ENCODE data around the gene PSMD1.

The PSMD1 gene

GRCh38 chr2:231207734-231208133, 151.1 kb downstream of the PSMD1 start (continued):
- no peak for TF ChIP-seq ZNF621 (tag by site-specific recombination; IDR thresholded peaks at IDR 0.05)
- TF ChIP-seq ZFHX2 (tag by site-specific recombination; conservative IDR thresholded peaks at IDR 0.05): no peak
- TF ChIP-seq ZNF10 (tag by site-specific recombination; IDR thresholded peaks at IDR 0.05): no peak
- TF ChIP-seq, protein P1, sequence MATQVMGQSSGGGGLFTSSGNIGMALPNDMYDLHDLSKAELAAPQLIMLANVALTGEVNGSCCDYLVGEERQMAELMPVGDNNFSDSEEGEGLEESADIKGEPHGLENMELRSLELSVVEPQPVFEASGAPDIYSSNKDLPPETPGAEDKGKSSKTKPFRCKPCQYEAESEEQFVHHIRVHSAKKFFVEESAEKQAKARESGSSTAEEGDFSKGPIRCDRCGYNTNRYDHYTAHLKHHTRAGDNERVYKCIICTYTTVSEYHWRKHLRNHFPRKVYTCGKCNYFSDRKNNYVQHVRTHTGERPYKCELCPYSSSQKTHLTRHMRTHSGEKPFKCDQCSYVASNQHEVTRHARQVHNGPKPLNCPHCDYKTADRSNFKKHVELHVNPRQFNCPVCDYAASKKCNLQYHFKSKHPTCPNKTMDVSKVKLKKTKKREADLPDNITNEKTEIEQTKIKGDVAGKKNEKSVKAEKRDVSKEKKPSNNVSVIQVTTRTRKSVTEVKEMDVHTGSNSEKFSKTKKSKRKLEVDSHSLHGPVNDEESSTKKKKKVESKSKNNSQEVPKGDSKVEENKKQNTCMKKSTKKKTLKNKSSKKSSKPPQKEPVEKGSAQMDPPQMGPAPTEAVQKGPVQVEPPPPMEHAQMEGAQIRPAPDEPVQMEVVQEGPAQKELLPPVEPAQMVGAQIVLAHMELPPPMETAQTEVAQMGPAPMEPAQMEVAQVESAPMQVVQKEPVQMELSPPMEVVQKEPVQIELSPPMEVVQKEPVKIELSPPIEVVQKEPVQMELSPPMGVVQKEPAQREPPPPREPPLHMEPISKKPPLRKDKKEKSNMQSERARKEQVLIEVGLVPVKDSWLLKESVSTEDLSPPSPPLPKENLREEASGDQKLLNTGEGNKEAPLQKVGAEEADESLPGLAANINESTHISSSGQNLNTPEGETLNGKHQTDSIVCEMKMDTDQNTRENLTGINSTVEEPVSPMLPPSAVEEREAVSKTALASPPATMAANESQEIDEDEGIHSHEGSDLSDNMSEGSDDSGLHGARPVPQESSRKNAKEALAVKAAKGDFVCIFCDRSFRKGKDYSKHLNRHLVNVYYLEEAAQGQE (tag by site-specific recombination; IDR thresholded peaks at IDR 0.05): no peak
- no peak for TF ChIP-seq KLF16 (tag by site-specific recombination; IDR thresholded peaks at IDR 0.05)
- no peak for TF ChIP-seq ZNF785 (tag by site-specific recombination; IDR thresholded peaks at IDR 0.05)
- no peak for TF ChIP-seq KLF9 (tag by site-specific recombination; IDR thresholded peaks at IDR 0.05; ENCODE audit: low read depth)

- Histone ChIP-seq H3K4me3 (ENCODE audit: low read depth, low read length) (no peak overlapping the region), H3K9me3 (ENCODE audit: control insufficient read depth, insufficient read depth, low read depth, low read length) (no peaks in the 10 kb centered on the region), H3K36me3 (ENCODE audit: control insufficient read depth in 2 of 2, insufficient read depth in 1 of 2, low read length in 2 of 2) (peaks cover 0 to 58% of the 10 kb centered on the region in 2 experiments; a peak in 2 of 3 replicates), H3K4me1 (ENCODE audit: control insufficient read depth, insufficient read depth, low read length) (no peaks in the 10 kb centered on the region), H3K27ac (ENCODE audit: extremely low read depth, low read depth, low read length) (no peak overlapping the region)
- no peak for TF ChIP-seq ZNF433 (tag by site-specific recombination; IDR thresholded peaks at IDR 0.05; ENCODE audit: low read depth)
- no peak for TF ChIP-seq ZXDB (tag by site-specific recombination; IDR thresholded peaks at IDR 0.05)
- TF ChIP-seq ZNF621 (tag by site-specific recombination; IDR thresholded peaks at IDR 0.05): no peak
- no peak for TF ChIP-seq ZNF138 (tag by site-specific recombination; IDR thresholded peaks at IDR 0.05; ENCODE audit: borderline replicate concordance)
- no peak for TF ChIP-seq ZNF24 (tag by site-specific recombination; IDR thresholded peaks at IDR 0.05)
- no peak for TF ChIP-seq SETDB1 (IDR thresholded peaks at IDR 0.05; ENCODE audit: insufficient read length, low read length)
- no peak for TF ChIP-seq ZNF610 (tag by site-specific recombination; IDR thresholded peaks at IDR 0.05; ENCODE audit: borderline replicate concordance)
- TF ChIP-seq ZFP41 (tag by site-specific recombination; IDR thresholded peaks at IDR 0.05; ENCODE audit: borderline replicate concordance): no peak
- CTCF ChIA-PET: interaction anchor here (0.9 to 1.2 kb wide), 3 partner anchors 9 to 201 kb away, joined by 3 to 6 read pairs (median 3); no protein-coding TSS in a partner anchor
- POLR2A ChIA-PET: no interaction called here
These were observed 154.1 kb downstream of the PSMD1 start for GRCh38 chr2:231210782-231211181.

- TF ChIP-seq, protein P2, sequence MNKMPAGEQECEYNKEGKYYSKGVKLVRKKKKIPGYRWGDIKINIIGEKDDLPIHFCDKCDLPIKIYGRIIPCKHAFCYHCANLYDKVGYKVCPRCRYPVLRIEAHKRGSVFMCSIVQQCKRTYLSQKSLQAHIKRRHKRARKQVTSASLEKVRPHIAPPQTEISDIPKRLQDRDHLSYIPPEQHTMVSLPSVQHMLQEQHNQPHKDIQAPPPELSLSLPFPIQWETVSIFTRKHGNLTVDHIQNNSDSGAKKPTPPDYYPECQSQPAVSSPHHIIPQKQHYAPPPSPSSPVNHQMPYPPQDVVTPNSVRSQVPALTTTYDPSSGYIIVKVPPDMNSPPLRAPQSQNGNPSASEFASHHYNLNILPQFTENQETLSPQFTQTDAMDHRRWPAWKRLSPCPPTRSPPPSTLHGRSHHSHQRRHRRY (tag by site-specific recombination; IDR thresholded peaks at IDR 0.05): no peak
- TF ChIP-seq MEIS1 (CRISPR knock-in tag; IDR thresholded peaks at IDR 0.05; ENCODE audit: borderline replicate concordance): no peak
- no peak for TF ChIP-seq PATZ1 (tag by site-specific recombination; IDR thresholded peaks at IDR 0.05)
- no peaks in the 10 kb centered on the region for H3K9me3 ChIP-seq (ENCODE audit: control insufficient read depth, insufficient read depth, low read depth, low read length)
- no peak overlapping the region for H3K27ac ChIP-seq (ENCODE audit: extremely low read depth, low read depth, low read length)
- H3K36me3 ChIP-seq (ENCODE audit: control insufficient read depth in 2 of 2, insufficient read depth in 1 of 2, low read length in 2 of 2): peaks cover 0 to 61% of the 10 kb centered on the region in 2 experiments; a peak in 2 of 3 replicates
- CTCF ChIA-PET: interaction anchor here (0.7 to 1.2 kb wide), 2 partner anchors 16 to 199 kb away, joined by 6 to 7 read pairs; no protein-coding TSS in a partner anchor
- POLR2A ChIA-PET: no interaction called here
- no peaks in the 10 kb centered on the region for H3K4me1 ChIP-seq (ENCODE audit: control insufficient read depth, insufficient read depth, low read length)
- H3K4me3 ChIP-seq (ENCODE audit: low read depth, low read length): no peak overlapping the region
These were observed 154.8 kb downstream of the PSMD1 start for GRCh38 chr2:231211486-231211885.
